Measurements from ENCODE around the gene CISD2.
"Not testable (repeated sequence)": the region's sequence is repeated elsewhere in the genome, so short reads cannot be mapped to it uniquely, and the experiment has no call there.

CISD2 gene

GRCh38 chr4:102868781-102869568 is at the start of gene CISD2:
CISD2 (plus strand) TSS chr4:102868992; CDS start chr4:102869085, 93 bp downstream.
- peak; percentile 84 for DNase-seq (ENCODE audit: low read depth)

- DNase-seq (ENCODE audit: low read depth), result not testable (repeated sequence)
These were observed 49.7 kb upstream of the CISD2 start for GRCh38 chr4:102819100-102819499.

GRCh38 chr4:102819588-102820365 is 49.0 kb upstream of the CISD2 start:
- no peak for DNase-seq (ENCODE audit: low read depth)

- DNase-seq (ENCODE audit: low read depth), result no peak
These were observed 45.3 kb upstream of the CISD2 start for GRCh38 chr4:102823464-102823863.

- no peak for DNase-seq (ENCODE audit: low read depth)
These were observed 44.9 kb upstream of the CISD2 start for GRCh38 chr4:102823897-102824296.

- DNase-seq (ENCODE audit: low read depth), result no peak
These were observed 44.4 kb upstream of the CISD2 start for GRCh38 chr4:102824398-102824797.

GRCh38 chr4:102825261-102826091 is 43.3 kb upstream of the CISD2 start:
- no peak for DNase-seq (ENCODE audit: low read depth)

- no peak for DNase-seq (ENCODE audit: low read depth)
These were observed 42.5 kb upstream of the CISD2 start for GRCh38 chr4:102826105-102826889.

GRCh38 chr4:102826890-102827673 is 41.7 kb upstream of the CISD2 start, which contains the start of gene UBE2D3:
UBE2D3 (minus strand) TSS chr4:102827551; CDS start chr4:102826508, 1,043 bp downstream.
- DNase-seq (ENCODE audit: low read depth), result peak; percentile 89

GRCh38 chr4:102827674-102828496 is 40.9 kb upstream of the CISD2 start:
- peak; percentile 99 for DNase-seq (ENCODE audit: low read depth)

- no peak for DNase-seq (ENCODE audit: low read depth)
These were observed 40.3 kb upstream of the CISD2 start for GRCh38 chr4:102828497-102828808.

GRCh38 chr4:102829803-102830202 is 39.0 kb upstream of the CISD2 start:
- no peak for DNase-seq (ENCODE audit: low read depth)

GRCh38 chr4:102832105-102832504 is 36.7 kb upstream of the CISD2 start:
- DNase-seq (ENCODE audit: low read depth), result no peak

GRCh38 chr4:102832667-102833066 is 36.1 kb upstream of the CISD2 start:
- DNase-seq (ENCODE audit: low read depth), result no peak

GRCh38 chr4:102836596-102836995 is 32.2 kb upstream of the CISD2 start:
- DNase-seq (ENCODE audit: low read depth), result no peak

GRCh38 chr4:102842367-102842766 is 26.4 kb upstream of the CISD2 start:
- DNase-seq (ENCODE audit: low read depth), result no peak

- no peak for DNase-seq (ENCODE audit: low read depth)
These were observed 25.5 kb upstream of the CISD2 start for GRCh38 chr4:102843273-102843672.

GRCh38 chr4:102843938-102844337 is 24.9 kb upstream of the CISD2 start:
- DNase-seq (ENCODE audit: low read depth), result no peak

GRCh38 chr4:102847687-102848086 is 21.1 kb upstream of the CISD2 start:
- DNase-seq (ENCODE audit: low read depth), result no peak

GRCh38 chr4:102849579-102850104 is 19.1 kb upstream of the CISD2 start:
- DNase-seq (ENCODE audit: low read depth), result no peak
